Brain microvascular endothelial cell (primary cell): ENCODE results near the gene PRSS22.

Experiments used
- DNase-seq: peaks from one replicate; pipeline ENCODE4 v3.0.0-alpha.2; 2020
- H3K27ac ChIP-seq: fragments of 250-450 bp; sonication (Bioruptor Pico); 2 replicates; pipeline ENCODE4 v1.5.1; 2020; ENCODE audit warnings: mild to moderate bottlenecking, moderate library complexity
- H3K27me3 ChIP-seq: fragments of 250-450 bp; sonication (Bioruptor Pico); replicated peaks from 2 replicates; pipeline ENCODE4 v1.5.1; 2020; ENCODE audit warnings: mild to moderate bottlenecking
- H3K36me3 ChIP-seq: fragments of 250-450 bp; sonication (Bioruptor Pico); replicated peaks from 2 replicates; pipeline ENCODE4 v1.5.1; 2020; ENCODE audit warnings: mild to moderate bottlenecking
- H3K4me3 ChIP-seq: 2 replicates; pipeline ENCODE4 v1.5.1; 2011; ENCODE audit warnings: low read depth, mild to moderate bottlenecking, control low read depth, low read length, moderate library complexity
- in situ Hi-C: cut with HindIII; loops from 2 replicates; pipeline ENCODE4 v1.10.0; 2017; ENCODE audit warnings: low sequenced_read_pairs, low pct_ligation_motif_present
- TF ChIP-seq, protein P1 (sequence below): IDR thresholded peaks from 2 replicates; pipeline ENCODE4 v1.5.1; 2011; ENCODE audit warnings: low read depth, mild to moderate bottlenecking, moderate library complexity, low read length, control low read depth, inconsistent platforms; ENCODE audit errors: missing control alignments

The PRSS22 gene

DNA sequence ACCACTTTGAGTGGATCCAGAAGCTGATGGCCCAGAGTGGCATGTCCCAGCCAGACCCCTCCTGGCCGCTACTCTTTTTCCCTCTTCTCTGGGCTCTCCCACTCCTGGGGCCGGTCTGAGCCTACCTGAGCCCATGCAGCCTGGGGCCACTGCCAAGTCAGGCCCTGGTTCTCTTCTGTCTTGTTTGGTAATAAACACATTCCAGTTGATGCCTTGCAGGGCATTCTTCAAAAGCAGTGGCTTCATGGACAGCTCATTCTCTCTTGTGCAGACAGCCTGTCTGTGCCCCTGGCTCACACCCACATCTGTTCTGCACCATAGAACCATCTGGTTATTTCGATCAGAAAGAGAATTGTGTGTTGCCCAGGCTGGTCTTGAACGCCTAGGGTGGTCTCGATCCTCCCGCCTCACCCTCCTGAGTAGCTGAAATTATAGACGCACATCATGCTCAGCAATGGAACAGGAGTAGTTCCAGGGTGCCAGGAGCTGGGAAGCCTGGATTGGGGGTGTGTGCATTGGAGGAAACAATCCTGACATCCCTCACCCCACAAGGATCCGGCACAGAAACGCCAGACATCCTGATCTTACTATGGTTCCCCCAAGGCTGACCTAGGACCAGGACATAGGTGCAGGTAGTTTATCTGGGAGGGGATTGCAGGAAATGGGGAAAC, 36.3 kb downstream of the PRSS22 start:
- Histone ChIP-seq H3K27me3 (no peaks in the 10 kb centered on the region), H3K36me3 (no peaks in the 10 kb centered on the region), H3K4me3 (no peak overlapping the region), H3K27ac (no peak overlapping the region)
- in situ Hi-C loops: no loop called here
- TF ChIP-seq, protein P1, sequence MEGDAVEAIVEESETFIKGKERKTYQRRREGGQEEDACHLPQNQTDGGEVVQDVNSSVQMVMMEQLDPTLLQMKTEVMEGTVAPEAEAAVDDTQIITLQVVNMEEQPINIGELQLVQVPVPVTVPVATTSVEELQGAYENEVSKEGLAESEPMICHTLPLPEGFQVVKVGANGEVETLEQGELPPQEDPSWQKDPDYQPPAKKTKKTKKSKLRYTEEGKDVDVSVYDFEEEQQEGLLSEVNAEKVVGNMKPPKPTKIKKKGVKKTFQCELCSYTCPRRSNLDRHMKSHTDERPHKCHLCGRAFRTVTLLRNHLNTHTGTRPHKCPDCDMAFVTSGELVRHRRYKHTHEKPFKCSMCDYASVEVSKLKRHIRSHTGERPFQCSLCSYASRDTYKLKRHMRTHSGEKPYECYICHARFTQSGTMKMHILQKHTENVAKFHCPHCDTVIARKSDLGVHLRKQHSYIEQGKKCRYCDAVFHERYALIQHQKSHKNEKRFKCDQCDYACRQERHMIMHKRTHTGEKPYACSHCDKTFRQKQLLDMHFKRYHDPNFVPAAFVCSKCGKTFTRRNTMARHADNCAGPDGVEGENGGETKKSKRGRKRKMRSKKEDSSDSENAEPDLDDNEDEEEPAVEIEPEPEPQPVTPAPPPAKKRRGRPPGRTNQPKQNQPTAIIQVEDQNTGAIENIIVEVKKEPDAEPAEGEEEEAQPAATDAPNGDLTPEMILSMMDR: no peak
- no peak for DNase-seq

DNA sequence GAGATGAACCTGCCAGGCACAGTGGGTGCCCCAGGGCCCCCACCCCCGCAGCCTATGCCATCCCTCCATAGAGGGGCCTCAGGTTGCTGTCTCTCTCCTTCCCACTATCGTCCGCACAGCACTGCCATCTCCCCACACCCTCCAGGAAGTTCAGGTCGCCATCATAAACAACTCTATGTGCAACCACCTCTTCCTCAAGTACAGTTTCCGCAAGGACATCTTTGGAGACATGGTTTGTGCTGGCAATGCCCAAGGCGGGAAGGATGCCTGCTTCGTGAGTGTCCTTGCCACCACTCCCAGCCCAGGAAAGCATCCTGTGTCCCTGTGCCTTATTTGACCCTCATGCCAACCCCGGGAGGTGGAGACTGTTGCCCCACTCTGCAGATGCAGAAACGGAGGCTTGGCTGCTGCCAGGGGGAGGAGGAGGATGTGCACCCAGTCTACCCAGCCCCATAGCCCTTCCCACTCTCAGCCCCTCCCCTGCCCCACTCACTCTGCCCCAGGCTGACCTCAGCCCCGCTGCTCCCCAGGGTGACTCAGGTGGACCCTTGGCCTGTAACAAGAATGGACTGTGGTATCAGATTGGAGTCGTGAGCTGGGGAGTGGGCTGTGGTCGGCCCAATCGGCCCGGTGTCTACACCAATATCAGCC, 37.0 kb downstream of the PRSS22 start:
- TF ChIP-seq, protein P1: no peak
- in situ Hi-C loops: no loop called here

DNA sequence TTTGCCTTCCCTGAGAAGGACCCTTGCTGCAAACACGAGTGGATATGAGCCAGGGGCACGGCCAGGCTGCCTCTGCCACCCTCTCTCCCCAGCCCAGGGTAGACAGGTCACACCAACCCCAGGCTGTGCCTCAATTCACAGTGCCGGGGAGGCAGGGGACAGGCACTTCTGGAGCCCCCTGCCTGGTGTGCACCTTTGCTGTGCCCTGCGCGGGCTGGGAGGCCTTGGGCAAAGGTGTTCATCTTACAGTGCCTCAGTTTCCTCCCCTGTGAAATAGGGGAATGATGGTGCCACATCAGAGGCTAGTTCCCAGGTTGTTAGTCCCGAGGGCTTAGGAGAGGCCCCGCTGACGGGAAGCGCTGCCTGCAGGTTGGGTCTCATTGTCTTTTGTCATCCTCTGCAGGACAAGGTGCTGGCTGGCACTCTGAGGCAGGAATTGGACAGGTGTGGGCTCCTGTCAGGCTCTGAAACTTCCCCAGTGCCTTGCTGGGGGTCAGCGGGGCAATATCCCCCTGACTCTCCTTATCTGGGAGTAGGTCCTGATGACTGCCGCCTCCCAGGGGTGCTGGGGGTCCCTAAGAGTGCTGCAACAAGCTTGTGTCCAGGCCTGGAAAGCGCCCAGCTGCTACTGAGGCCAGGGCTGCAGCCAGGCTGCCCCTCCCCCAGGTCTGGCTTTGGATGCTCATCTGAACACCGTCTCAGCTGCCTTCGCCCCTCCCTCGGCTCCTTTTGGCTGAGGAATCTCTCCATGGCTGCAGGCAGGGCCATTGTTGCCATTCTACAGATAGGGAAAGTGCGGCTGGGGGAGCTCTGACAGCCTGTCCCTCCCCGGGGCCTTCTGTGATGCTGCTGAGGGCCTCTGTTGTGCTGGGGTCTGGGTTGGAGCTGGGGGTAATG, 37.8 kb downstream of the PRSS22 start:
- peaks cover 2% of the 10 kb centered on the region for H3K27me3 ChIP-seq
- DNase-seq: no peak
- H3K27ac ChIP-seq: no peak overlapping the region
- H3K4me3 ChIP-seq: no peak overlapping the region
- in situ Hi-C loops: no loop called here
- H3K36me3 ChIP-seq: no peaks in the 10 kb centered on the region
- TF ChIP-seq, protein P1: no peak

More for the DNA sequence above, 37.0 kb downstream of the PRSS22 start:
- Histone ChIP-seq H3K27ac (no peak overlapping the region), H3K36me3 (no peaks in the 10 kb centered on the region), H3K27me3 (no peaks in the 10 kb centered on the region), H3K4me3 (no peak overlapping the region)
- DNase-seq: no peak

DNA sequence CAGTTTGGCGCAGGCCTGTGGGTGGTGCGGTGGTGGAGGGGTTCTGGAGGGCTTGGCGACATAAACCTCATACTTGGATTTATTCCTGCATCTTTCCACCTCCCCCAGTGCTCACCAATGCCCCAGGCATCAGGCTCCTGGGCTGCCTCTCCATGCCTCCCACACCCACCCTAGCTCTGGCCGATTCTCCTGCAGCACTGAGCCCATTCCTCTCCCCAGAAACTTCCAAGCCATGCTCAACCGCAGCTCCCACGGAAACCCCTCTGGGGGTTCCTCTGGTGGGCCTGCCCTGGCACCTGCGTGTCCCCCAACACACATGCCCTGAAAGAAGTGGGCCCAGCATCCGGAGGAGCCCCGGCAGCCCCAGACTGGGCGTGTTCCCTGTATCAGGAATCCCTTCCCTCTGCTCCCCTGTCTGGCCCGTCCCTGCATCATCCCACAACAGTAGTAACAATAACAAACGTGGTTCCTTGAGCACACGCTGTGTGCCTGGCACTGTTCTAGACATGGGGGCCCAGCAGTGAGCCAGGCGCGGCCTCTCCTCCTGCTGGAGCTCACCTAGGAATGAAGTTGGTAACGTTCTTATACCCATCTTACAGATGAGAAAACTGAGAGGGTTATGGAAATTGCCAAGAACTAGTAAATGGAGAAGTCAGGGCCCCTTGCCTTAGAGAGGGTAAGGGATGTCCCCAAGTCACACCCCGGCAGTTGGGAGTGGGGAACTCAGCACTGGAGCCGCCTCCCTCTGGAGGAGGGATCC, 38.6 kb downstream of the PRSS22 start:
- H3K27ac ChIP-seq: no peak overlapping the region
- peaks cover 2% of the 10 kb centered on the region for H3K27me3 ChIP-seq
- no peaks in the 10 kb centered on the region for H3K36me3 ChIP-seq
- TF ChIP-seq, protein P1: no peak
- no peak for DNase-seq
- in situ Hi-C loops: no loop called here
- no peak overlapping the region for H3K4me3 ChIP-seq

DNA sequence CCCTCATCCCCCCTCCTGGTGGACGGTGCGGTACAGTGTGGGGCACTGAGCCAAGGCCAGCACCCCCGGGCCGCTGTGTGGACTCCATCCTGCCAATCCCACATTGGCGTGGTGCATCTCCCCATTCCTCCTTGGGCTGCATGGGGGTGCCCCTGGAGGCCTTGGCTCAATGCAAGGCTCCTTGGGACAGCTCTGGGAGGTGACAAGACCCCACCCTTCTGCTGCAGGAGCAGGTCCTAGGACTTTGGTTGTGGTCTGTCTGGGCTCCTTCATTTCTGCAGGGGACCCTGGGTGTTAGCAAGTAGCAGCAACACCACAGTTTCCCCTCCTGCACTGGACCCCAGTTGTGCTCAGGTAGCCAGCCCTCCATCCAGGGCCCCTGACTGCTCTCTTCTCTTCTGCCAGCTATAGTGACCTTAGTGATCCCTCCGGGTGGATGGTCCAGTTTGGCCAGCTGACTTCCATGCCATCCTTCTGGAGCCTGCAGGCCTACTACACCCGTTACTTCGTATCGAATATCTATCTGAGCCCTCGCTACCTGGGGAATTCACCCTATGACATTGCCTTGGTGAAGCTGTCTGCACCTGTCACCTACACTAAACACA, 39.6 kb downstream of the PRSS22 start:
- in situ Hi-C loops: no loop called here
- TF ChIP-seq, protein P1: no peak
- DNase-seq: no peak
- H3K27me3 ChIP-seq: peaks cover 2% of the 10 kb centered on the region
- H3K4me3 ChIP-seq: no peak overlapping the region
- H3K36me3 ChIP-seq: no peaks in the 10 kb centered on the region
- H3K27ac ChIP-seq: no peak overlapping the region
